ENCODE data around the gene NPM3.

NPM3 gene

GRCh38 chr10:101782811-101783735 is at the start of gene NPM3:
Gene NPM3, minus strand, starts transcription at chr10:101783446. Its CDS starts 56 bp downstream, at chr10:101783390.
- DNase-seq, result peak; percentile 93

- no peak for DNase-seq
Observed at GRCh38 chr10:101832325-101832771, 49.1 kb upstream of the NPM3 start.

- no peak for DNase-seq
Observed at GRCh38 chr10:101831169-101831811, 48.0 kb upstream of the NPM3 start.

GRCh38 chr10:101830322-101831168 is 47.3 kb upstream of the NPM3 start:
- DNase-seq, result peak; percentile 92

- peak; percentile 74 for DNase-seq
Observed at GRCh38 chr10:101829561-101830315, 46.5 kb upstream of the NPM3 start.

- no peak for DNase-seq
Observed at GRCh38 chr10:101828766-101829551, 45.7 kb upstream of the NPM3 start.

GRCh38 chr10:101827919-101828600 is 44.8 kb upstream of the NPM3 start:
- no peak for DNase-seq

GRCh38 chr10:101826852-101827434 is 43.7 kb upstream of the NPM3 start:
- DNase-seq, result no peak

- no peak for DNase-seq
Observed at GRCh38 chr10:101824736-101825135, 41.5 kb upstream of the NPM3 start.

- DNase-seq, result no peak
Observed at GRCh38 chr10:101818872-101819633, 35.8 kb upstream of the NPM3 start.

- DNase-seq, result peak; percentile 98
Observed at GRCh38 chr10:101818119-101818871, 35.0 kb upstream of the NPM3 start, which contains the start of gene OGA. Gene OGA, minus strand, starts transcription at chr10:101818444. Its CDS starts 422 bp downstream, at chr10:101818022.

GRCh38 chr10:101817337-101818118 is 34.3 kb upstream of the NPM3 start:
- peak; percentile 56 for DNase-seq

- no peak for DNase-seq
Observed at GRCh38 chr10:101816913-101817336, 33.7 kb upstream of the NPM3 start.

- no peak for DNase-seq
Observed at GRCh38 chr10:101816376-101816775, 33.1 kb upstream of the NPM3 start.

GRCh38 chr10:101814466-101815071 is 31.3 kb upstream of the NPM3 start:
- no peak for DNase-seq

- no peak for DNase-seq
Observed at GRCh38 chr10:101812606-101813005, 29.4 kb upstream of the NPM3 start.

GRCh38 chr10:101807158-101807557 is 23.9 kb upstream of the NPM3 start:
- no peak for DNase-seq

Data from activated CD4-positive, alpha-beta T cell treated with anti-CD3 and anti-CD28 coated beads for 48 hours (primary cell).